HG02938 (cell line): ENCODE results near the gene ERCC6L2.

ENCODE experiments used
- ATAC-seq: cut with Tn5 transposase; IDR thresholded peaks from one replicate; pipeline ENCODE4 v1.9.1; 2021; ENCODE audit warnings: mild to moderate bottlenecking, moderate library complexity; ENCODE audit not compliant: unreplicated experiment

Gene ERCC6L2

GRCh38 chr9:95978106-95978505 is 102.6 kb downstream of the ERCC6L2 start:
- ATAC-seq: no peak

- no peak for ATAC-seq
These were observed 104.0 kb downstream of the ERCC6L2 start for GRCh38 chr9:95979446-95979845.

GRCh38 chr9:95980262-95981125 is 105.0 kb downstream of the ERCC6L2 start:
- no peak for ATAC-seq

GRCh38 chr9:95981761-95982390 is 106.4 kb downstream of the ERCC6L2 start:
- no peak for ATAC-seq

- ATAC-seq: no peak
These were observed 110.1 kb downstream of the ERCC6L2 start for GRCh38 chr9:95985440-95986055.

GRCh38 chr9:95989297-95989696 is 113.8 kb downstream of the ERCC6L2 start:
- ATAC-seq: no peak

- no peak for ATAC-seq
These were observed 115.8 kb downstream of the ERCC6L2 start for GRCh38 chr9:95991326-95991725.

GRCh38 chr9:95992536-95992935 is 117.0 kb downstream of the ERCC6L2 start:
- ATAC-seq: no peak

- no peak for ATAC-seq
These were observed 117.8 kb downstream of the ERCC6L2 start for GRCh38 chr9:95993337-95993736.

GRCh38 chr9:95999390-95999789 is 123.9 kb downstream of the ERCC6L2 start:
- ATAC-seq: no peak

GRCh38 chr9:96004379-96004778 is 128.9 kb downstream of the ERCC6L2 start:
- ATAC-seq: no peak

- ATAC-seq: no peak
These were observed 130.9 kb downstream of the ERCC6L2 start for GRCh38 chr9:96006296-96006879.

- no peak for ATAC-seq
These were observed 131.5 kb downstream of the ERCC6L2 start for GRCh38 chr9:96006961-96007360.

GRCh38 chr9:96008502-96009222 is 133.2 kb downstream of the ERCC6L2 start:
- ATAC-seq: no peak

- no peak for ATAC-seq
These were observed 133.7 kb downstream of the ERCC6L2 start for GRCh38 chr9:96009223-96009602.

GRCh38 chr9:96009690-96010472 is 134.4 kb downstream of the ERCC6L2 start:
- no peak for ATAC-seq

GRCh38 chr9:96014078-96014477 is 138.6 kb downstream of the ERCC6L2 start:
- ATAC-seq: no peak

- ATAC-seq: no peak
These were observed 140.6 kb downstream of the ERCC6L2 start for GRCh38 chr9:96015876-96016686.
